Measurements from ENCODE around the gene CEP350.

The CEP350 gene

DNA sequence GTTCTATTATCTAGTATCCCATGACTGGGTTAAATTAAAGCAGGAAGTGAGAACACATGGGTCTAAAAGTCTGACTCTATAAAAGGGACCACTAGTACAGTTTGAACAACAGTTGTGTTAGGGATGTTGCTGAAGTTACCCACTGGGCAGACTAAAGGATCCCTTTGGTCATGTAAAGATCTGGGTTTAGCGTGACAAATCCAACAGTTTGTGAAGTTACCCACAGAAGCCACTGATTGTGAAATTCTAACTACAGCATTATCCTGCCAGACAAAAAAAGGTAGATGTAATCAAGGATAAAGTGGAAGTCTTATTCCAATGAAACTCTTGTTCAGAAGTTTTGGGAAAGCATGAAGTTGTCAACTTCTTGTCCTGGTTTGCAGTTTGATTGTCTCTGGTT, 205.7 kb downstream of the CEP350 start:
- no peak for DNase-seq

DNA sequence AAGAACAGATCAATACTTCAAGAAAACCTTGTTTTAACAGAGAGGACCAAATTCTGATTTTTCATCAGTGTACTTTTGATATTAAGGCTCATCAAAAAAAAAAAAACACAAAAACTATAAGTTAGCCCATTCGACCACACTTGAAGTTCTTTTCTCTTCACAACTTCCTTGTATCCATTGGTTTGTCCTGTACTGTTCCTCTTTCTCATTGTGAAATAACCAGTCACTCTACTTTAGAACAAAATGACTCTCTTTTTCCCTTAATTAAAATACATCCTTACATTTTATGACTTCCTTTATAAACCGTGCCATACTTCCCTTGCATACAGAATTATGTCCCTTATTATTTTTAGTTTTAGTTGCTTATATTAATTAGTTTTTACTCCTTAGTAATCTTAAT, 208.4 kb downstream of the CEP350 start:
- no peak for DNase-seq

Measured in NCI-H2029 (cell line).